Fibroblast of mammary gland (primary cell): ENCODE data around the gene FBRSL1.

Experiments
- DNase-seq: peaks from one replicate; pipeline ENCODE4 v3.0.0-alpha.2; 2010; ENCODE audit warnings: low read depth
- H3K4me3 ChIP-seq: 2 replicates; pipeline ENCODE4 v1.5.1; 2011; ENCODE audit warnings: low read depth, mild to moderate bottlenecking, low read length, moderate library complexity; ENCODE audit not compliant: control insufficient read depth
- CTCF ChIP-seq: conservative IDR thresholded peaks from 2 replicates; pipeline ENCODE4 v1.5.1; 2011; ENCODE audit warnings: low read depth, low read length, inconsistent platforms; ENCODE audit not compliant: control insufficient read depth, insufficient read depth

Gene FBRSL1

GRCh38 chr12:132516095-132517012, 26.4 kb downstream of the FBRSL1 start:
- TF ChIP-seq CTCF = no peak
- H3K4me3 ChIP-seq = no peak overlapping the region
- DNase-seq = no peak

GRCh38 chr12:132517013-132517739, 27.2 kb downstream of the FBRSL1 start:
- no peak for TF ChIP-seq CTCF
- no peak for DNase-seq
- H3K4me3 ChIP-seq = no peak overlapping the region

- no peak overlapping the region for H3K4me3 ChIP-seq
- DNase-seq = no peak
- TF ChIP-seq CTCF = no peak
Measured at GRCh38 chr12:132517740-132518100, 27.8 kb downstream of the FBRSL1 start.

- TF ChIP-seq CTCF = no peak
- H3K4me3 ChIP-seq = no peak overlapping the region
- DNase-seq = no peak
Measured at GRCh38 chr12:132518354-132518992, 28.5 kb downstream of the FBRSL1 start.

- no peak overlapping the region for H3K4me3 ChIP-seq
- no peak for TF ChIP-seq CTCF
- no peak for DNase-seq
Measured at GRCh38 chr12:132520421-132521199, 30.7 kb downstream of the FBRSL1 start.

GRCh38 chr12:132521200-132521580, 31.2 kb downstream of the FBRSL1 start:
- H3K4me3 ChIP-seq = no peak overlapping the region
- DNase-seq = no peak

More at GRCh38 chr12:132521200-132521580, 31.2 kb downstream of the FBRSL1 start:
- no peak for TF ChIP-seq CTCF
